Heart right ventricle (tissue), 16 donors: ENCODE results near the gene COL4A2. TPM values are rescaled to one million over a fixed set of nuclear protein-coding genes. Genes with fewer than 3 reads are reported as not detected.
A peak's percentile ranks its signal among the peaks of the same experiment; 100 is the strongest.

Source experiments
- ATAC-seq, 8 donors: fragments of 200-7000 bp; cut with Tn5 transposase; one replicate each; pipeline ENCODE4 v1.9.1; 2020; ENCODE audit warnings: mild to moderate bottlenecking in 8 of 8, moderate library complexity in 8 of 8, moderate number of reproducible peaks in 1 of 8
- DNase-seq, 2 donors: peaks; one replicate each; pipeline ENCODE4 v3.0.0-alpha.2; 2020
- H3K27ac ChIP-seq, 10 donors: fragments of 200-600 bp; sonication (generic) in 2 of 10; one replicate each; pipeline versions ENCODE4 v1.5.0 to v1.8.0; 2020 to 2022; ENCODE audit warnings: mild to moderate bottlenecking in 3 of 10
- H3K27me3 ChIP-seq, 7 donors: fragments of 200-600 bp; one replicate each; pipeline ENCODE4 v1.8.0; 2021 to 2022; ENCODE audit warnings: mild to moderate bottlenecking in 2 of 7
- H3K36me3 ChIP-seq, 9 donors: fragments of 200-600 bp; sonication (generic) in 1 of 9; one replicate each; pipeline versions ENCODE4 v1.5.0 to v1.8.0; 2020 to 2022; ENCODE audit warnings: mild to moderate bottlenecking in 2 of 9
- H3K4me1 ChIP-seq, 9 donors: fragments of 200-600 bp; sonication (generic) in 1 of 9; one replicate each; pipeline versions ENCODE4 v1.5.0 to v1.8.0; 2020 to 2022; ENCODE audit warnings: mild to moderate bottlenecking in 4 of 9
- H3K4me3 ChIP-seq, 10 donors: fragments of 200-600 bp; sonication (generic) in 2 of 10; one replicate each; pipeline versions ENCODE4 v1.5.0 to v1.8.0; 2020 to 2022; ENCODE audit warnings: mild to moderate bottlenecking in 7 of 10, moderate library complexity in 2 of 10
- H3K9me3 ChIP-seq, 11 donors: fragments of 200-600 bp in 10 of 11; sonication (generic) in 2 of 11; one replicate each; pipeline versions ENCODE4 v1.5.0 to v1.8.0; 2013 to 2022; ENCODE audit warnings: mild to moderate bottlenecking in 2 of 11, control low read depth in 1 of 11, moderate library complexity in 1 of 11
- CTCF ChIP-seq, 9 donors: fragments of 200-600 bp; sonication (generic) in 2 of 9; IDR thresholded peaks; one replicate each; pipeline versions ENCODE4 v1.5.0 to v1.8.0; 2021 to 2022; ENCODE audit warnings: antibody characterized with exemption in 9 of 9, mild to moderate bottlenecking in 5 of 9, moderate library complexity in 1 of 9
- WGBS, 2 donors: extraction: QIAGEN DNeasy Blood & Tissue Kit; methylation state at CpG; one replicate each; pipeline ENCODE4 v1.1.7; 2013; ENCODE audit warnings: inconsistent platforms in 1 of 2; 5-methylcytosine and 5-hydroxymethylcytosine counted together
- intact Hi-C, 10 donors: fragments of 100-400 bp; cut with DNase I; formaldehyde crosslinking; loops; one replicate each; pipeline versions ENCODE4 v1.11.1 to v1.14.2; 2022
- polyA plus RNA-seq, 2 donors: library from polyadenylated mRNA; stranded (reverse); fragments of 200-250 nt; gene quantifications; one replicate each; pipeline ENCODE4 v1.2.3, GENCODE V29; 2013
- total RNA-seq, 10 donors: library from RNA; stranded (reverse); fragmentation: NEBNext Ultra II Directional in 3 of 10; extraction: Animal tissue kit (Norgen Biotek cat#: 25700) in 3 of 10; gene quantifications; one replicate each; pipeline versions ENCODE4 v1.2.1 to v1.2.4, GENCODE V29; 2021 to 2023
- donor health status: Arrhythmogenic right ventricular cardiomyopathy.
- donor health status: ischemic (EF 13 %, LVEDD 7.1; RV severe dilation, severe dysfunction).
- donor health status: healthy with polysubstance abuse.
- donor health status: DM: no; HTN: yes; CAD: no.
- donor health status: DM: no; HTN: no; CAD: no.
- donor health status: ischemic (EF 25% LVEDD 6.9; RV normal size, moderate dysfunction).
- donor health status: ischemic (EF 25% LVEDD 5.7; RV mildly dilated, moderate dysfunction).
- donor health status: healthy.
- donor health status: DM: yes; HTN: yes; CAD: no.
- donor health status: Ischemic cardiomyopathy.
- donor health status: ischemic (EF 35%, LVEDD 5.7; RV mildly dilated, moderate dysfunction).
- donor health status: nonischemic (EF 11% LVEDD 7.7; RV severe dilation, severe dysfunction).
- donor health status: DM: yes; HTN: yes; CAD: no.
- donor health status: PGD.
- donor health status: ischemic (EF 29% LVEDD 5.4; RV normal size, mild dysfunction).
- donor health status: nonischemic (EF 23%, LVEDD 6.1; RV moderate dilation, normal function).

The COL4A2 gene
- total and polyA plus RNA-seq, 12 donors: 81.7 to 301 (median 128) TPM

- peaks cover 29 to 99% (median 76%) of the 10 kb centered on the region in 9 donors for H3K4me1 ChIP-seq
- WGBS, 2 donors: 70 to 75% methylated on average over 1 of the region's 1 CpG
Observed at GRCh38 chr13:110282316-110282841, 24.7 kb upstream of the COL4A2 start.

GRCh38 chr13:110283736-110284517, 23.2 kb upstream of the COL4A2 start:
- Histone ChIP-seq H3K9me3 (no peaks in the 10 kb centered on the region), H3K4me1 (peaks cover 34 to 94% (median 74%) of the 10 kb centered on the region in 9 donors), H3K36me3 (peaks cover 0 to 42% (median 0%) of the 10 kb centered on the region in 9 donors), H3K27ac (peak overlapping the region in 1 of 10 donors; percentile 13), H3K27me3 (no peaks in the 10 kb centered on the region), H3K4me3 (no peak overlapping the region)
- DNase-seq (no peak), ATAC-seq (no peak)
- TF ChIP-seq CTCF (IDR thresholded peaks at IDR 0.05): no peak
- WGBS, 2 donors: 68 to 70% methylated on average over 7 of the region's 7 CpGs
- intact Hi-C loops: no loop called here

More at GRCh38 chr13:110282316-110282841, 24.7 kb upstream of the COL4A2 start:
- DNase-seq (no peak), ATAC-seq (no peak)
- Histone ChIP-seq H3K27me3 (no peaks in the 10 kb centered on the region), H3K9me3 (no peaks in the 10 kb centered on the region), H3K36me3 (peaks cover 0 to 28% (median 0%) of the 10 kb centered on the region in 9 donors), H3K4me3 (no peak overlapping the region), H3K27ac (peak overlapping the region in 1 of 10 donors; percentile 48)
- intact Hi-C loops: no loop called here
- TF ChIP-seq CTCF (IDR thresholded peaks at IDR 0.05): no peak

GRCh38 chr13:110284779-110285484, 22.2 kb upstream of the COL4A2 start:
- 75 to 79% methylated on average over 11 of the region's 11 CpGs for WGBS, 2 donors
- peak overlapping the region in 2 of 10 donors; percentile 36 to 82 for H3K27ac ChIP-seq

More at GRCh38 chr13:110284779-110285484, 22.2 kb upstream of the COL4A2 start:
- no peaks in the 10 kb centered on the region for H3K27me3 ChIP-seq
- ATAC-seq (no peak), DNase-seq (no peak)
- intact Hi-C loops: no loop called here
- no peak for TF ChIP-seq CTCF (IDR thresholded peaks at IDR 0.05)
- H3K9me3 ChIP-seq: no peaks in the 10 kb centered on the region
- H3K4me1 ChIP-seq: peaks cover 34 to 87% (median 68%) of the 10 kb centered on the region in 9 donors
- H3K4me3 ChIP-seq: no peak overlapping the region
- peaks cover 0 to 52% (median 0%) of the 10 kb centered on the region in 9 donors for H3K36me3 ChIP-seq
